SK-N-SH (cell line): Measurements from ENCODE around the gene SERBP1.

Experiments used
- ELF1 ChIP-seq: IDR thresholded peaks from 2 replicates; pipeline ENCODE4 v1.4.0; 2012
- TF ChIP-seq, protein P1 (sequence below): fragments of 150-350 bp; IDR thresholded peaks from 2 replicates; pipeline ENCODE4 v1.6.1; 2017; ENCODE audit warnings: antibody characterized with exemption, low read length, low read depth, borderline replicate concordance

DNA sequence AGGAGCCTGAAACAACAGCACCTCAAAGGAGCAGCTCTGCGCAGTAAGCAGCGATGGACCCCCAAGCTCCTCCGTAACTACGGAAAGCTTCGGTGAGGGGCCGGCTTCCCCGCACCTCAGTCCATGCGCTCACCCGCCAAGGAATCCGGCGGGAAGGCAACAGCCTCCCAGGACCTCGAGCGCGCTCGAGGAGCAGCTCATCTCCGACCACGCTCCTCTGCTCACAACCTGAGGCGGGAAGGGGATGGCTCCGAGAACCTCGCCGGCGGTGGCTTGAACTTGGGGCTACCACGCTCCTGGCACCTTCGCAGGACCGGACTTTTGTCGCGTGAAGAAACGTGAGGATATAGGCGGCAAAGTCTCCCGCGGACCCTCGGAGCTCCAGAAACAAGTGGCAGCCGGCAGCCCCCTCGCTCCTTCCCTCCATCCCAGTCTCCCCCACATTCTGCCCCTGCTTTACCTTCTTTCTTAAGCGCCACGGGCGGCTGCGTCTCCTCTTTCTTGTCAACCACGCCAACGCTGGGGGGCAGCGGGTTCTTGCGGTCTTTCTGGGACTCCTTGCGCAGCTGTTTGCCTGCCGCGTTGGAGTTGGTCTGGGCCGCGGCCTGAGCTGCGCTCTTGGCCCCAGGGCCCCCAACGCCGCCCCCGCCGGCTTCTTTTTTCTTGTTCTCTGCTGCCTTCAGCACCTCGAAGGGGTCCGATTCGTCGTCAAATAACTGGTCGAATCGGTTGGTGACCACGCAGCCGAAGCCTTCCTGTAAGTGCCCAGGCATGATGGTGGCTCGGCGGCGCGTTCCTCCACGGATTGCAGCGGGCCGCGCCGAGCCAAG, 459 bp downstream of the SERBP1 start:
- TF ChIP-seq, protein P1, sequence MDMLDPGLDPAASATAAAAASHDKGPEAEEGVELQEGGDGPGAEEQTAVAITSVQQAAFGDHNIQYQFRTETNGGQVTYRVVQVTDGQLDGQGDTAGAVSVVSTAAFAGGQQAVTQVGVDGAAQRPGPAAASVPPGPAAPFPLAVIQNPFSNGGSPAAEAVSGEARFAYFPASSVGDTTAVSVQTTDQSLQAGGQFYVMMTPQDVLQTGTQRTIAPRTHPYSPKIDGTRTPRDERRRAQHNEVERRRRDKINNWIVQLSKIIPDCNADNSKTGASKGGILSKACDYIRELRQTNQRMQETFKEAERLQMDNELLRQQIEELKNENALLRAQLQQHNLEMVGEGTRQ: no peak
- TF ChIP-seq ELF1: no peak
